ENCODE results near the gene BRIX1.

BRIX1 gene

GRCh38 chr5:34944460-34945047, 29.0 kb downstream of the BRIX1 start:
- TF ChIP-seq TEAD4 (IDR thresholded peaks at IDR 0.05) (no peak), REST (IDR thresholded peaks at IDR 0.05; ENCODE audit: low read depth) (no peak), USF1 (IDR thresholded peaks at IDR 0.05) (no peak), EP300 (IDR thresholded peaks at IDR 0.05; ENCODE audit: borderline replicate concordance) (no peak), TCF12 (IDR thresholded peaks at IDR 0.05; ENCODE audit: low read depth) (no peak), CEBPB (IDR thresholded peaks at IDR 0.05) (no peak), EGR1 (IDR thresholded peaks at IDR 0.05) (no peak), FOXM1 (IDR thresholded peaks at IDR 0.05; ENCODE audit: borderline replicate concordance, low read depth) (no peak), NFIC (IDR thresholded peaks at IDR 0.05) (no peak)

- TF ChIP-seq USF1 (IDR thresholded peaks at IDR 0.05) (no peak), EGR1 (IDR thresholded peaks at IDR 0.05) (no peak)
Observed at GRCh38 chr5:34957321-34957720, 41.8 kb downstream of the BRIX1 start.

GRCh38 chr5:34957857-34958690, 42.6 kb downstream of the BRIX1 start:
- TF ChIP-seq USF1 (IDR thresholded peaks at IDR 0.05) (no peak), RAD21 (IDR thresholded peaks at IDR 0.05; ENCODE audit: low read depth) (peak; percentile 42; the same call in 1 of the 2 replicates)

GRCh38 chr5:34959323-34959722, 43.8 kb downstream of the BRIX1 start:
- no peak for TF ChIP-seq USF1 (IDR thresholded peaks at IDR 0.05)
- TF ChIP-seq RAD21 (IDR thresholded peaks at IDR 0.05; ENCODE audit: low read depth), result no peak
- no peak for TF ChIP-seq EP300 (IDR thresholded peaks at IDR 0.05; ENCODE audit: borderline replicate concordance)
- TF ChIP-seq ZBTB7A (IDR thresholded peaks at IDR 0.05; ENCODE audit: low read depth), result no peak
- TF ChIP-seq NFIC (IDR thresholded peaks at IDR 0.05), result no peak
- no peak for TF ChIP-seq TAF1 (IDR thresholded peaks at IDR 0.05; ENCODE audit: low read depth)
- TF ChIP-seq YY1 (IDR thresholded peaks at IDR 0.05; ENCODE audit: low read depth), result no peak

- TF ChIP-seq YY1 (IDR thresholded peaks at IDR 0.05; ENCODE audit: low read depth), result no peak
- no peak for TF ChIP-seq NFIC (IDR thresholded peaks at IDR 0.05)
- no peak for TF ChIP-seq TAF1 (IDR thresholded peaks at IDR 0.05; ENCODE audit: low read depth)
- no peak for TF ChIP-seq TCF12 (IDR thresholded peaks at IDR 0.05; ENCODE audit: low read depth)
- no peak for TF ChIP-seq EGR1 (IDR thresholded peaks at IDR 0.05)
- TF ChIP-seq ZBTB7A (IDR thresholded peaks at IDR 0.05; ENCODE audit: low read depth), result no peak
- TF ChIP-seq USF1 (IDR thresholded peaks at IDR 0.05), result no peak
- TF ChIP-seq REST (IDR thresholded peaks at IDR 0.05; ENCODE audit: low read depth), result no peak
- no peak for TF ChIP-seq FOXM1 (IDR thresholded peaks at IDR 0.05; ENCODE audit: borderline replicate concordance, low read depth)
Observed at GRCh38 chr5:34967540-34967939, 52.0 kb downstream of the BRIX1 start.

- TF ChIP-seq TEAD4 (IDR thresholded peaks at IDR 0.05) (no peak), ZBTB7A (IDR thresholded peaks at IDR 0.05; ENCODE audit: low read depth) (no peak), REST (IDR thresholded peaks at IDR 0.05; ENCODE audit: low read depth) (no peak), TAF1 (IDR thresholded peaks at IDR 0.05; ENCODE audit: low read depth) (no peak)
Observed at GRCh38 chr5:34968258-34968657, 52.7 kb downstream of the BRIX1 start.

All from Ishikawa (cell line).